Measurements from ENCODE around the gene B3GLCT.

DNA sequence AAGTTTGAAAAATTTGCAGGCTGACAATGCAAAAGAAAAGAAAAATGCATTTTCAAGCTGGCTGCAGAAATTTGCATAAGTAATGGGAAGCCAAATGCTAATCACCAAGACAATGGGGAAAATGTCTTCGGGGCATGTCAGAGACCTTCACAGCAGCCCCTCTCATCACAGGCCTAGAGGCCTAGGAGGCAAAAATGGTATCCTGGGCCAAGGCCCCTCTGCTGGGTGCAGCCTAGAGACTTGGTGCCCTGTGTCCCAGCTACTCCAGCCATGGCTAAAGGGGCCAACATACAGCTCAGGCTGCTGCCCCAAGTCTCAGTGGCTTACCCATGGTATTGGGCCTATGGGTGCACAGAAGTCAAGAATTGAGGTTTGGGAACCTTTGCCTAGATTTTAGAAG lies 155.2 kb downstream of the B3GLCT start:
- no peak for TF ChIP-seq POLR2AphosphoS5 (IDR thresholded peaks at IDR 0.05; ENCODE audit: low read depth, low read length)
- TF ChIP-seq POLR2A (IDR thresholded peaks at IDR 0.05; ENCODE audit: low read depth, low read length), result no peak
